Stimulated activated CD4-positive, alpha-beta T cell treated with anti-CD3 and anti-CD28 coated beads, Interleukin-1b, Interleukin-23, amount 100 ng/mL, for 48 hours (primary cell): ENCODE results near the gene ZFP36L1.

Experiments
- DNase-seq: peaks from one replicate; pipeline ENCODE4 v3.0.0-alpha.2; 2020

The ZFP36L1 gene

GRCh38 chr14:68761391-68761790 is 31.5 kb downstream of the ZFP36L1 start:
- DNase-seq, result no peak

- no peak for DNase-seq
These were observed 32.1 kb downstream of the ZFP36L1 start for GRCh38 chr14:68760761-68761160.

GRCh38 chr14:68759937-68760336 is 32.9 kb downstream of the ZFP36L1 start:
- DNase-seq, result no peak

GRCh38 chr14:68759017-68759560 is 33.8 kb downstream of the ZFP36L1 start:
- DNase-seq, result no peak

- DNase-seq, result no peak
These were observed 34.6 kb downstream of the ZFP36L1 start for GRCh38 chr14:68758301-68758700.

- DNase-seq, result no peak
These were observed 35.2 kb downstream of the ZFP36L1 start for GRCh38 chr14:68757618-68758081.

- no peak for DNase-seq
These were observed 36.1 kb downstream of the ZFP36L1 start for GRCh38 chr14:68756734-68757133.

- DNase-seq, result no peak
These were observed 36.8 kb downstream of the ZFP36L1 start for GRCh38 chr14:68756000-68756481.

GRCh38 chr14:68755016-68755353 is 37.9 kb downstream of the ZFP36L1 start:
- DNase-seq, result no peak

GRCh38 chr14:68753690-68754089 is 39.2 kb downstream of the ZFP36L1 start:
- no peak for DNase-seq

GRCh38 chr14:68752271-68753006 is 40.4 kb downstream of the ZFP36L1 start:
- no peak for DNase-seq

- DNase-seq, result no peak
These were observed 43.1 kb downstream of the ZFP36L1 start for GRCh38 chr14:68749487-68750475.

- no peak for DNase-seq
These were observed 44.2 kb downstream of the ZFP36L1 start for GRCh38 chr14:68748691-68749090.

GRCh38 chr14:68748260-68748659 is 44.6 kb downstream of the ZFP36L1 start:
- DNase-seq, result no peak

GRCh38 chr14:68747393-68747792 is 45.5 kb downstream of the ZFP36L1 start:
- DNase-seq, result no peak

GRCh38 chr14:68744613-68745012 is 48.3 kb downstream of the ZFP36L1 start:
- DNase-seq, result no peak

- DNase-seq, result no peak
These were observed 50.9 kb downstream of the ZFP36L1 start for GRCh38 chr14:68741839-68742470.

- no peak for DNase-seq
These were observed 51.4 kb downstream of the ZFP36L1 start for GRCh38 chr14:68741477-68741791.

GRCh38 chr14:68740788-68741476 is 51.9 kb downstream of the ZFP36L1 start:
- no peak for DNase-seq

- DNase-seq, result no peak
These were observed 53.2 kb downstream of the ZFP36L1 start for GRCh38 chr14:68739701-68740100.

GRCh38 chr14:68738559-68738958 is 54.3 kb downstream of the ZFP36L1 start:
- DNase-seq, result no peak
